NOMO-1 (cell line): ENCODE results near the gene P3H3.

Source experiments
- DNase-seq, 2 experiments: peaks; one replicate each; lab custom pipeline; 2025; ENCODE audit not compliant: unreplicated experiment in 2 of 2; lab: John Stamatoyannopoulos, UW

Gene P3H3

DNA sequence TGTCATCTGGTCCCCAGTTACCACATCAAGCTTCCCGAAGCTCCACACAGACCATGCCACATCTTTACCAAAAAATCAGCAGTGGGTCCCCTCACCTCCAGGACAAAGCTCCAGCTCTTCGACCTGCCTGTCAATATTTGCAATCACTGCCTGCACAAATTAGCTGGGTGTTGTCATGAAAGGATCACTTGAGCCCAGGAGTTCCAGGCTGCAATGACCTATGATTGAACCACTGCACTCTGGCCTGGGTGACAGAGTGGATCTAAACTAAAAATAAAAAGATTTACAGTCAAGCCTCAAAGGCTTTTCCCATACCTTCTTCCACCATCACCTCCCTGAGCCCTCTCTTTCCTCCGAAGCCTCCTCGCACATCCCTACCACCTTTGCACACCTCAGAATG lies 31.6 kb upstream of the P3H3 start:
- no peak for DNase-seq

GRCh38 chr12:6799147-6799546 lies 29.1 kb upstream of the P3H3 start:
- no peak for DNase-seq

DNA sequence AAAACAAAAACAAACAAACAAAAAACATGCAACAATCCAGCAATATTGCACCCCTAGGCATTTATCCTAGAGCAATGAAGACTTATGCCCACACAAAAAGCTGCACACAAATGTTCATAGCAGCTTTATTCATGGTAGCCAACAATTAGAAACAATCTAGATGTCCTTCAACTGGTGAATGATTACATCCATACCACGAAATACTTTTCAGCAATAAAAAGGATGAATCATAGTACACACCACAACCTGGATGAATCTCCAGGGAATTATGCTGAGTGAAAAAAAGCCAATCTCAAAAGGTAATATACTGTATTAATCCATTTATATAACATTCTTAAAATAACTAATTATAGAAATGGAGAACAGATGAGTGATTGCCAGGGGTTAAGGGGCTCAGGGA lies 21.0 kb upstream of the P3H3 start:
- DNase-seq: no peak

GRCh38 chr12:6809056-6809455 lies 19.2 kb upstream of the P3H3 start:
- no peak for DNase-seq

GRCh38 chr12:6810758-6811157 lies 17.4 kb upstream of the P3H3 start:
- DNase-seq: no peak

DNA sequence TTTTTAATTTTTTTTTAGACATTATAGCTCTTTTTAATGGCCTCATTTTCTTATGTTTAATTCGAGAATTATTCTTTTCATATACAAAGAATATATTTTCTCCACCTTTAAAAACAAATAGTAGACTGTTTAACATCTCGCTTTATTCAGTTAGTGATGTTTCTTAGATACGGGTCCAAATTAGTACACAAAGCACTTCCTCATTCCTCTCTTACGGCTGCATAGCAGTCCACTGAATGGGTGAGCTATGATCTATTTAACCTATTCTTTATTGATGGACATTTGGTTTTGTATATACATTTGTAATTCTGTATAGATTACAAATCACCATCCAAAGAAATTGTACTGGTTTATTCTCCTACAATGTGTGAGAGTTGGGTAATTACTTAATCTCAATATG lies 14.8 kb upstream of the P3H3 start:
- no peak for DNase-seq

DNA sequence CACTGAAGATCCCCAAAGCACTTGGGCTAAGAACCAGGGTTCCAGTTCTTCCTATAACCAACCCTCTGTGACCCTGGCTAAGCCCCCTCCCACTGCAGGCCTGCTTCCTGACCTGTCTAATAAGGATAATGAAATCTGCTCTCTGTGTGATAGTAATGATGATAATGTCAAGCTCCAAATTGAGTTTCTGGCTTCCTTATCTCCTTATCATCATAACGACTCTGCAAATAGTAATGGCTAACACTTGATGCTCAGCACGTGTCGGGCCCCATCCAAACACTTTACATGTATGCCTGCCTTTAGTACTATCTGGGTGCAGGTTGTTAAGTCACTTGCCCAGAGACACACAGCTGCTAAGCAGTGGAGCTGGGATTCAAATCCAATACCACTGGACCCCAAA lies 11.6 kb upstream of the P3H3 start:
- DNase-seq: no peak

DNA sequence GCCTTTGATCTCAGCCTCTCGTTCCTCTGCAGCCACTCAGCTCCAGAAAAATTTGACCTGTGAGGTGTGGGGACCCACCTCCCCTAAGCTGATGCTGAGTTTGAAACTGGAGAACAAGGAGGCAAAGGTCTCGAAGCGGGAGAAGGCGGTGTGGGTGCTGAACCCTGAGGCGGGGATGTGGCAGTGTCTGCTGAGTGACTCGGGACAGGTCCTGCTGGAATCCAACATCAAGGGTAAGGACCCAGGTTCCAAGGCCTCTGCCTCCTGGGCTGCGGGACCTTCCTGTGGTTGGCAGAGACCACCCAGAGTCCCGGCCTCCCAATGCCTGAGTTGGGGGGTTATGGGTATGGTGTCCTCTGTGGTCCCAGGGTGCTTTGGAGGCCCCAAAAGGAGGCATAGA lies 11.1 kb upstream of the P3H3 start:
- no peak for DNase-seq

GRCh38 chr12:6817662-6818157 lies 10.5 kb upstream of the P3H3 start:
- no peak for DNase-seq

- no peak for DNase-seq
Observed at GRCh38 chr12:6818222-6818621, 10.0 kb upstream of the P3H3 start.

DNA sequence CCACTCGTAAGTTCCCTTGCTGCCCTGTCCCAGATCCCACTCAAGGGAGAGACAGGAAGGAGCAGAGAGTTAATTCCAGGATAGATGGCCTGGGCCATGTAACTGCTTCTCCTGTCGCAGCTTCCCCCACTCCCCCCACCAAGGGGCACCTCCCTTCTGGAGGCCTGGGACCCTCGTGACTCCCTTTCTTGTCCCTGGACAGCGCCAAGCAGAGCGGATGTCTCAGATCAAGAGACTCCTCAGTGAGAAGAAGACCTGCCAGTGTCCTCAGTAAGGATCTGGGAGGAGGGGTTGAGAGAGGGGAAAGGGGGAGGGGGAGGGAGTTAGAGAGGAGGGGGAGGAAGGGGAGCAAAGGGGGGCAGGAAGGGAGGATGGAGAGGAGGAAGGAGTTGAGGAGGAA lies 9.6 kb upstream of the P3H3 start:
- no peak for DNase-seq

GRCh38 chr12:6819106-6820030 lies 8.8 kb upstream of the P3H3 start:
- no peak for DNase-seq

DNA sequence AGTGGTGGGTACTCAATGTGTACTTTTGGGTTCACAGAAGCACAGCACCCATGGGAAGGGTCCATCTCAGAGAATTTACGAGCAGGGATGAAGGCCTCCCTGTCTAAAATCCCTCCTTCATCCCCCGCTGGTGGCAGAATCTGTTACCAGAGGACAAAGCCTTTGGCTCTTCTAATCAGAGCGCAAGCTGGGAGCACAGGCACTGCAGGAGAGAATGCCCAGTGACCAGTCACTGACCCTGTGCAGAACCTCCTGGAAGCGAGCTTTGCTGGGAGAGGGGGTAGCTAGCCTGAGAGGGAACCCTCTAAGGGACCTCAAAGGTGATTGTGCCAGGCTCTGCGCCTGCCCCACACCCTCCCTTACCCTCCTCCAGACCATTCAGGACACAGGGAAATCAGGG lies 8.0 kb upstream of the P3H3 start:
- DNase-seq: no peak

GRCh38 chr12:6821591-6822425 lies 6.4 kb upstream of the P3H3 start, which contains the start of gene GPR162:
TSS of gene GPR162 (plus strand) at chr12:6821821. CDS start at chr12:6823899, 2,078 bp downstream.
- no peak for DNase-seq

DNA sequence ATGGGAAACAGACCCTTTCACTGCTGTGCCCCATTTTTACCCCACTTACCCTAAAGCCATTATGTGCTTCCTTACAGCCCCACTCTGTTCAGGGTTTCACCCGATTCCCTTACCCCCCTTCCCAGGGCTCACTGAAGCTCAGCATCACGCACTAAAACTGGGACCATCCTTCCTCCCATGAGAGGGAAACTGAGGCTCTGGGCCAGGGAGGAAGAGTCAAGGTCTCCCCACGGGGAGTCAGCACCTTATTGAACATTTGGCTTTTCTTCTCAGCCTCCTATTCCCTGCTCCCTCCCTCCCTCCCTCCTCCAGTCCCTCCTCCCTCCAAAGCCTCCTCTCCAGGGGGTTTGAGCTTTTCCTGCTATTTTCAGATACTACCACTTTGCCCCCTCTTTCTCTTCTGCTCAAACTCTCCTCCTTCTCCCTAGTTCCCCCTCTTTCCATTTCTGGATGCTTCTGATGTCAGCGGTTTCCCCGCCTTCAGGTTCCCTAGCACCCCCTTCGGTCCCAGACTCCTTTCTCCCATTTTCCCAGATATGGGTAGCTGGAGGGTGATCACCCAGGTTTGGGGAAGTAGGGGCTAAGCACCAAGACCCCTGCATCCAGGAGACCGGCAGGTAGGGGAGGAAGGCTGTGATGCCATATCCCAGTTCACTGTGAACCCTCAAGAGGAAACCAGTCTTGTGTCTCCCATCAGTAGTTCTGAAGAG lies 5.6 kb upstream of the P3H3 start:
- no peak for DNase-seq

GRCh38 chr12:6823182-6824084 lies 4.8 kb upstream of the P3H3 start:
- no peak for DNase-seq

- DNase-seq: no peak
Observed at GRCh38 chr12:6824085-6824775, 4.0 kb upstream of the P3H3 start.

GRCh38 chr12:6824901-6825381 lies 3.3 kb upstream of the P3H3 start:
- no peak for DNase-seq
